Loucy (cell line): Measurements from ENCODE around the gene FHIP1B.
"Not testable (repeated sequence)": the region's sequence is repeated elsewhere in the genome, so short reads cannot be mapped to it uniquely, and the experiment has no call there.

Experiments used
- H2AFZ ChIP-seq: fragments of 200-600 bp; sonication (generic); 2 replicates; pipeline ENCODE4 v1.6.0; 2016; ENCODE audit warnings: antibody characterized with exemption, mild to moderate bottlenecking, low read length, moderate library complexity
- H3F3A ChIP-seq: fragments of 200-600 bp; 2 replicates; pipeline ENCODE4 v1.6.0; 2016; ENCODE audit warnings: antibody characterized with exemption, low read depth, mild to moderate bottlenecking
- H3K27me3 ChIP-seq: fragments of 200-600 bp; sonication (generic); 2 replicates; pipeline ENCODE4 v1.6.1; 2014; ENCODE audit warnings: low read length, mild to moderate bottlenecking; ENCODE audit not compliant: insufficient read depth, poor library complexity, severe bottlenecking
- H3K36me3 ChIP-seq: fragments of 200-600 bp; sonication (generic); 2 replicates; pipeline ENCODE4 v1.6.1; 2016; ENCODE audit warnings: low read length; ENCODE audit not compliant: insufficient read depth
- H3K4me1 ChIP-seq: fragments of 200-600 bp; sonication (generic); 2 replicates; pipeline ENCODE4 v1.5.1; 2014; ENCODE audit warnings: low read length, mild to moderate bottlenecking; ENCODE audit not compliant: insufficient read depth, poor library complexity, severe bottlenecking
- H3K4me2 ChIP-seq: fragments of 200-600 bp; sonication (generic); 2 replicates; pipeline ENCODE4 v1.6.0; 2014; ENCODE audit warnings: antibody characterized with exemption, low read length, low read depth, mild to moderate bottlenecking; ENCODE audit not compliant: poor library complexity, severe bottlenecking
- H3K4me3 ChIP-seq: fragments of 200-600 bp; sonication (generic); 2 replicates; pipeline ENCODE4 v1.5.1; 2014; ENCODE audit warnings: low read length, mild to moderate bottlenecking, mixed read lengths; ENCODE audit not compliant: poor library complexity, severe bottlenecking
- H3K79me2 ChIP-seq: fragments of 200-600 bp; sonication (generic); 2 replicates; pipeline ENCODE4 v1.6.1; 2014; ENCODE audit warnings: low read length; ENCODE audit not compliant: insufficient read depth
- H3K9ac ChIP-seq: fragments of 200-600 bp; sonication (generic); 2 replicates; pipeline ENCODE4 v1.6.0; 2014; ENCODE audit warnings: mild to moderate bottlenecking, low read depth, low read length, moderate library complexity; ENCODE audit not compliant: poor library complexity, severe bottlenecking
- H3K9me2 ChIP-seq: fragments of 200-600 bp; sonication (generic); replicated peaks from 2 replicates; pipeline ENCODE4 v1.6.1; 2016; ENCODE audit warnings: low read depth, low read length, mixed read lengths
- H3K9me3 ChIP-seq: fragments of 200-600 bp; sonication (generic); 2 replicates; pipeline ENCODE4 v1.6.1; 2014; ENCODE audit warnings: mild to moderate bottlenecking, antibody characterized with exemption, low read length, low read depth; ENCODE audit not compliant: insufficient read depth
- H4K20me1 ChIP-seq: fragments of 200-600 bp; sonication (generic); 2 replicates; pipeline ENCODE4 v1.6.0; 2014; ENCODE audit warnings: antibody characterized with exemption, low read length, mild to moderate bottlenecking; ENCODE audit not compliant: insufficient read depth, poor library complexity, severe bottlenecking
- CTCF ChIP-seq: fragments of 200-600 bp; sonication (generic); conservative IDR thresholded peaks from 2 replicates; pipeline ENCODE4 v1.5.1; 2014; ENCODE audit warnings: mild to moderate bottlenecking, antibody characterized with exemption, low read length
- EZH2phosphoT487 ChIP-seq: fragments of 200-600 bp; IDR thresholded peaks from 2 replicates; pipeline ENCODE4 v1.6.1; 2018; ENCODE audit warnings: antibody characterized with exemption, mild to moderate bottlenecking, moderate library complexity, borderline replicate concordance

The FHIP1B gene

GRCh38 chr11:6251990-6252473 is 17.6 kb upstream of the FHIP1B start:
- Histone ChIP-seq H3K27me3 (no peaks in the 10 kb centered on the region), H3K36me3 (no peaks in the 10 kb centered on the region), H3K9ac (no peak overlapping the region), H3K4me1 (no peaks in the 10 kb centered on the region), H3K9me2 (no peaks in the 10 kb centered on the region), H3K9me3 (no peaks in the 10 kb centered on the region), H3F3A (no peaks in the 10 kb centered on the region), H2AFZ (no peak overlapping the region), H4K20me1 (no peaks in the 10 kb centered on the region), H3K4me2 (no peak overlapping the region), H3K4me3 (no peak overlapping the region), H3K79me2 (no peaks in the 10 kb centered on the region)
- TF ChIP-seq EZH2phosphoT487 (no peak), CTCF (no peak)

DNA sequence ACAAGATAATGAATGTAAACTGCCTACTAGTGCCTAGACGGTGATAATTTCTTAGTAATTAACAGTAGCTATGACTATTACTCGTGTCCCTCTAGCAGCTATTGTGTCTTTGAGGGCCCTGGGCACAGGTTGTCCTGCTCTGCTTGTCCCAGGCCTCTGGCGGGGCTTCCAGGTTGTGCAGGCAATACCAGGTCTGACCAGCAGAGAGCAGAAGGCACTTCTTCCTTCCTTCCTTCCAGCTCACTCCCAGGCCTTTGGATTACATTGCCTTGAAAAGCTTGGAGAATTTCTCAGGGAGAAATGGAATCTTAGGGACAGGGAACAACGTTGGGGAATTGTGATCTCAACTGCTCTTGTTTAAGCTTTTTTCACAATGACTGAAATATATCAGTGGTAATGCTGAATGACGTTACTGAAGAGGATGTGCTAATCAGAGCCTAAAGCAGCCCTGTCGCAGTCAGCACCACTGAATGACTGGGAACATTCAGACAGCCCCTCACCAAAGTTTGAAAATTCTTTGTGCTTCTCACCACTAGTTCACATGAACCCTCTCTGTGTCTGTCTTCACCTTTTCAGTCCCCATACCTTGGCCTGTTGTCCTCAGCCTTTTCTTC is 16.8 kb upstream of the FHIP1B start:
- Histone ChIP-seq H3F3A (no peaks in the 10 kb centered on the region), H3K4me1 (no peaks in the 10 kb centered on the region), H3K9me2 (no peaks in the 10 kb centered on the region), H4K20me1 (no peaks in the 10 kb centered on the region), H3K36me3 (no peaks in the 10 kb centered on the region), H3K9ac (no peak overlapping the region), H3K27me3 (no peaks in the 10 kb centered on the region), H3K4me3 (no peak overlapping the region), H3K9me3 (no peaks in the 10 kb centered on the region), H3K4me2 (no peak overlapping the region), H2AFZ (no peak overlapping the region), H3K79me2 (no peaks in the 10 kb centered on the region)
- TF ChIP-seq CTCF: peak; percentile 86
- no peak for TF ChIP-seq EZH2phosphoT487

DNA sequence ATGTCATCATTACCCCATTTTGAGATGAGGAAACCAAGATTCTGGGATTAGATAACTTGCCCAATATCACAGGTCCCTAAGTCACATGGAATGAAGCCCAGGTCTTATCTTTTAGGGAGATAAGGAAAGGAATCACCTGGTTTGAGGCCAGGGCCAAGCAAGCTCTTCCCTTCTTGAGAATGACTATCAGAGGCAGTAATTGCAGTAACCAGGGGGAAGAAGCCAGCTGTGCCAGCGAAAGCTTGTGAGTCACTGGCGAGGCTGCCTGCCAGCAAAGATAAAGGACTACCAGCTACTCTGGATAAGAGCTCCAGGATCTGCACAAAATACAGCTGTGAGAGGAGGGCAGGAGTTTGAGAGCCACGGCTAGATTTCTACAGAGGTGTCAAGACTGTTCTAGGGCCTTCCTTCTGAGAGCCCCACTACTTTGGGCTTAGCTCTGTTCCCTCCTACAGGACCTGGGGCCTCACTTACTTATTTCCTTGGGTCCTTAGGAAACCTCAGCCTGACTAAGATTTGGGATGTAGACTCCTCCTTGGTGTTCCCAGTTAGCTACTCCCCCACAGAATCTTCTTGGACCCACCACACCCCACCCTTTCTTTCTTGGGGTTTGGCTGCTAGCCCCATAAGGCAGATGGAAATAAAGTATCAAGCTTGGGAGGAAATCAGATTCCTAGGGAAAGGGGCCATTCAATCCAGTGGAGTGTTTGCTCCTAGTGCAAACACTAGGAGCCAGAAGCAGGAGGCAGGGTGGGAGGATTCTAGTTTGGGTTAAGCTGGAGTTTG is 15.5 kb upstream of the FHIP1B start:
- Histone ChIP-seq H3K9me3 (no peaks in the 10 kb centered on the region), H3K27me3 (no peaks in the 10 kb centered on the region), H3K4me2 (no peak overlapping the region), H3K9ac (no peak overlapping the region), H3K4me1 (no peaks in the 10 kb centered on the region), H3F3A (no peaks in the 10 kb centered on the region), H3K36me3 (no peaks in the 10 kb centered on the region), H3K4me3 (no peak overlapping the region), H3K9me2 (no peaks in the 10 kb centered on the region), H2AFZ (no peak overlapping the region), H4K20me1 (no peaks in the 10 kb centered on the region), H3K79me2 (no peaks in the 10 kb centered on the region)
- no peak for TF ChIP-seq EZH2phosphoT487
- TF ChIP-seq CTCF: no peak

- not testable (repeated sequence) for H3K9me2 ChIP-seq
Measured at GRCh38 chr11:6248897-6249296, 14.5 kb upstream of the FHIP1B start.

More at GRCh38 chr11:6248897-6249296, 14.5 kb upstream of the FHIP1B start:
- not testable (repeated sequence) for H3K79me2 ChIP-seq, H3K36me3 ChIP-seq, H2AFZ ChIP-seq, H3K9me3 ChIP-seq, H4K20me1 ChIP-seq, H3F3A ChIP-seq, H3K27me3 ChIP-seq, H3K4me3 ChIP-seq, H3K4me2 ChIP-seq, H3K9ac ChIP-seq, H3K4me1 ChIP-seq
